Hepatocyte (in vitro differentiated cells): ENCODE results near the gene SURF2. TPM values are rescaled to one million over a fixed set of nuclear protein-coding genes. Genes with fewer than 3 reads are reported as not detected.

Experiments used
- DNase-seq: peaks from one replicate; pipeline ENCODE4 v3.0.0-alpha.2; 2016; ENCODE audit warnings: low spot score
- H2AFZ ChIP-seq: fragments of 200-600 bp; sonication (generic); 2 replicates; pipeline ENCODE4 v1.6.0; 2016; ENCODE audit warnings: antibody characterized with exemption, mild to moderate bottlenecking
- H3K27ac ChIP-seq: fragments of 200-600 bp; sonication (generic); 2 replicates; pipeline ENCODE4 v1.5.1; 2016; ENCODE audit warnings: mild to moderate bottlenecking
- H3K27me3 ChIP-seq: fragments of 200-600 bp; sonication (generic); 2 replicates; pipeline ENCODE4 v1.6.1; 2016
- H3K36me3 ChIP-seq: fragments of 200-600 bp; sonication (generic); replicated peaks from 2 replicates; pipeline ENCODE4 v1.5.1; 2016; ENCODE audit warnings: low read depth; ENCODE audit not compliant: insufficient read depth
- H3K4me1 ChIP-seq: fragments of 200-600 bp; sonication (generic); 2 replicates; pipeline ENCODE4 v1.5.1; 2016; ENCODE audit warnings: mild to moderate bottlenecking, moderate library complexity; ENCODE audit not compliant: insufficient read depth
- H3K4me2 ChIP-seq: fragments of 200-600 bp; sonication (generic); 2 replicates; pipeline ENCODE4 v1.6.0; 2016
- H3K4me3 ChIP-seq: fragments of 200-600 bp; sonication (generic); 2 replicates; pipeline ENCODE4 v1.5.1; 2016; ENCODE audit warnings: mild to moderate bottlenecking
- H3K79me2 ChIP-seq: fragments of 200-600 bp; sonication (generic); 2 replicates; pipeline ENCODE4 v1.6.0; 2017; ENCODE audit warnings: mild to moderate bottlenecking
- H3K9me2 ChIP-seq: fragments of 200-600 bp; sonication (generic); replicated peaks from 2 replicates; pipeline ENCODE4 v1.6.0; 2017; ENCODE audit warnings: mild to moderate bottlenecking; ENCODE audit not compliant: insufficient read depth
- H3K9me3 ChIP-seq: fragments of 200-600 bp; sonication (generic); 2 replicates; pipeline ENCODE4 v1.5.1; 2016; ENCODE audit warnings: low read depth, mild to moderate bottlenecking
- H4K20me1 ChIP-seq: fragments of 200-600 bp; sonication (generic); 2 replicates; pipeline ENCODE4 v1.6.0; 2016; ENCODE audit warnings: mild to moderate bottlenecking; ENCODE audit not compliant: insufficient read depth, poor library complexity, severe bottlenecking
- CTCF ChIP-seq: fragments of 200-600 bp; sonication (generic); IDR thresholded peaks from 2 replicates; pipeline ENCODE4 v1.5.1; 2016; ENCODE audit warnings: antibody characterized with exemption, mild to moderate bottlenecking; ENCODE audit not compliant: poor library complexity
- EZH2 ChIP-seq: fragments of 200-600 bp; sonication (generic); IDR thresholded peaks from 2 replicates; pipeline ENCODE4 v1.6.1; 2016; ENCODE audit warnings: antibody characterized with exemption, mild to moderate bottlenecking, borderline replicate concordance
- EZH2phosphoT487 ChIP-seq: fragments of 200-600 bp; sonication (generic); IDR thresholded peaks from one replicate; pipeline ENCODE4 v1.6.1; 2018; ENCODE audit warnings: antibody characterized with exemption, mild to moderate bottlenecking, low read depth, moderate library complexity; ENCODE audit not compliant: unreplicated experiment, severe bottlenecking
- WGBS: methylation state at CpG from one replicate; pipeline ENCODE4 v1.1.6; 2016; ENCODE audit warnings: low lambda C conversion rate; ENCODE audit errors: missing lambda C conversion rate; 5-methylcytosine and 5-hydroxymethylcytosine counted together
- polyA plus RNA-seq: library from polyadenylated mRNA; unstranded; fragments of >200 nt; fragmentation: Nextera tagmentation; extraction: Ambion mirVana; gene quantifications from 2 replicates; pipeline ENCODE4 v1.2.1, GENCODE V29; 2016
- total RNA-seq: library from RNA; depleted of rRNA; stranded (reverse); fragments of >200 nt; gene quantifications from 2 replicates; pipeline ENCODE4 v1.2.3, GENCODE V29; 2014

Gene SURF2
- total and polyA plus RNA-seq, 2 experiments from 2014 or later: 13.6 to 22.9 TPM

DNA sequence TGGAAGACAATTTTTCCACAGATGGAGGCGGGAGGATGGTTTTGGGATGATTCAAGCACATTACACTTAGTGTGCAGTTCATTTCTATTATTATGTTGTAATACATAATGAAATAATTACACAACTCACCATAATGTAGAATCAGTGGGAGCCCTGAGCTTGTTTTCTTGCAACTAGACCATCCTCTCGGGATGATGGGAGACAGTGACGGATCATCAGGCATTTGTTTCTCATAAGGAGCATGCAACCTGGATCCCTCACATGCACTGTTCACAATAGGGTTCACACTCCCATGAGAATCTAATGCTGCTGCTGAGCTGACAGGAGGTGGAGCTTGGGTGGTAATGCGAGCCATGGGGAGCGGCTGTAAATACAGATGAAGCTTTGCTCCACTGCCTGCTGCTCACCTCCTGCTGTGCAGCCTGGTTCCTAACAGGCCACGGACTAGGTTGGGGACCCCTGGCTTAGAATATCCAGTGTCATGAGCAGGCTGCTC lies 21.4 kb downstream of the SURF2 start:
- Histone ChIP-seq H3K9me3 (no peaks in the 10 kb centered on the region), H3K9me2 (no peaks in the 10 kb centered on the region), H3K79me2 (peaks cover 29% of the 10 kb centered on the region), H3K27ac (no peak overlapping the region), H3K36me3 (no peaks in the 10 kb centered on the region), H2AFZ (no peak overlapping the region), H3K27me3 (no peaks in the 10 kb centered on the region), H3K4me2 (no peak overlapping the region), H3K4me3 (no peak overlapping the region), H4K20me1 (peaks cover 23% of the 10 kb centered on the region), H3K4me1 (peaks cover 8% of the 10 kb centered on the region)
- 68% methylated on average over 6 of the region's 6 CpGs for whole genome bisulfite sequencing
- DNase-seq: no peak
- TF ChIP-seq EZH2 (no peak), EZH2phosphoT487 (no peak)

- TF ChIP-seq EZH2phosphoT487 (no peak), CTCF (no peak), EZH2 (no peak)
- H3K9me2 ChIP-seq: no peaks in the 10 kb centered on the region
- no peaks in the 10 kb centered on the region for H3K9me3 ChIP-seq
- H3K4me1 ChIP-seq: peaks cover 8% of the 10 kb centered on the region
- H3K27ac ChIP-seq: no peak overlapping the region
- H3K4me3 ChIP-seq: no peak overlapping the region
- DNase-seq: no peak
- no peaks in the 10 kb centered on the region for H3K36me3 ChIP-seq
- no peaks in the 10 kb centered on the region for H3K27me3 ChIP-seq
- WGBS: 88% methylated on average over 1 of the region's 1 CpG
- peaks cover 16% of the 10 kb centered on the region for H4K20me1 ChIP-seq
- H3K4me2 ChIP-seq: no peak overlapping the region
- H2AFZ ChIP-seq: no peak overlapping the region
- peaks cover 22% of the 10 kb centered on the region for H3K79me2 ChIP-seq
These were observed 22.1 kb downstream of the SURF2 start for GRCh38 chr9:133378408-133378962.

GRCh38 chr9:133379153-133380086 lies 23.1 kb downstream of the SURF2 start:
- no peak for TF ChIP-seq EZH2phosphoT487
- TF ChIP-seq CTCF: no peak
- TF ChIP-seq EZH2: no peak
- DNase-seq: no peak
- Histone ChIP-seq H3K36me3 (no peaks in the 10 kb centered on the region), H4K20me1 (peaks cover 7% of the 10 kb centered on the region), H3K9me3 (no peaks in the 10 kb centered on the region), H2AFZ (no peak overlapping the region), H3K79me2 (peaks cover 13% of the 10 kb centered on the region), H3K27me3 (no peaks in the 10 kb centered on the region), H3K27ac (no peak overlapping the region), H3K4me1 (peaks cover 2% of the 10 kb centered on the region), H3K4me2 (no peak overlapping the region), H3K9me2 (no peaks in the 10 kb centered on the region), H3K4me3 (no peak overlapping the region)
- WGBS: 91% methylated on average over 14 of the region's 14 CpGs

- H2AFZ ChIP-seq: no peak overlapping the region
- H3K4me1 ChIP-seq: no peaks in the 10 kb centered on the region
- H3K9me3 ChIP-seq: no peaks in the 10 kb centered on the region
- no peak overlapping the region for H3K4me2 ChIP-seq
- no peaks in the 10 kb centered on the region for H3K79me2 ChIP-seq
- H3K27me3 ChIP-seq: no peaks in the 10 kb centered on the region
- H3K36me3 ChIP-seq: no peaks in the 10 kb centered on the region
- no peaks in the 10 kb centered on the region for H4K20me1 ChIP-seq
- TF ChIP-seq CTCF (no peak), EZH2phosphoT487 (no peak), EZH2 (no peak)
- WGBS: 81% methylated on average over 4 of the region's 4 CpGs
- H3K4me3 ChIP-seq: no peak overlapping the region
- no peak overlapping the region for H3K27ac ChIP-seq
- H3K9me2 ChIP-seq: no peaks in the 10 kb centered on the region
- no peak for DNase-seq
These were observed 24.4 kb downstream of the SURF2 start for GRCh38 chr9:133380734-133381133.
